Measurements from ENCODE around the gene ITGB5. TPM values are rescaled to one million over a fixed set of nuclear protein-coding genes. Genes with fewer than 3 reads are reported as not detected.

ITGB5 gene
- total RNA-seq, 6 experiments from 2014 or later = 61.3 to 125 (median 98.4) TPM

DNA sequence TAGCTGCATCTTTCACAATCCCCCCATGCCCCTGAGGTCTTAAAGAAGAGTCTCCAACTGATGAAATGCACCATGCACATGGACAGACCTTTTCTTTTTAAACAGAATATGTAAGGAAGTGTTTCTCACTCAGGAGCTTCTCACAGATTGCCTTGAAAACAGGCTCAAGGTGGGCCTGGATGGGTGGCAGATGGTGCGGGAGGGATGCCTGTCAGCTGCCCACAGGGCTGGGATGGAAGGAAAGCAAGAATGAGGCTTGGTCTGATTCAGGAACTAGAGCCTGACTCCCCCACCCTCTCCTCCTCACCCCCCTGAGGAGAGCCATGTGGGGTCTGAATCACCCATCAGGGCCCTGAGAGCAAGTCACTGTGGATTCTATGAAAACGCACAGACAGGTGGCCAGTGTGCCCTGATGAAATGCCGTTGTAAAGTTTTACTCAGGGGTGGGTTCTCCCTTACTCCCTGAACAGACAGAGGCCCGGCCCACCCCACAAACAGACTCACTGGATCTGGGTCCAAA lies 89.7 kb downstream of the ITGB5 start:
- TF ChIP-seq, protein P1, sequence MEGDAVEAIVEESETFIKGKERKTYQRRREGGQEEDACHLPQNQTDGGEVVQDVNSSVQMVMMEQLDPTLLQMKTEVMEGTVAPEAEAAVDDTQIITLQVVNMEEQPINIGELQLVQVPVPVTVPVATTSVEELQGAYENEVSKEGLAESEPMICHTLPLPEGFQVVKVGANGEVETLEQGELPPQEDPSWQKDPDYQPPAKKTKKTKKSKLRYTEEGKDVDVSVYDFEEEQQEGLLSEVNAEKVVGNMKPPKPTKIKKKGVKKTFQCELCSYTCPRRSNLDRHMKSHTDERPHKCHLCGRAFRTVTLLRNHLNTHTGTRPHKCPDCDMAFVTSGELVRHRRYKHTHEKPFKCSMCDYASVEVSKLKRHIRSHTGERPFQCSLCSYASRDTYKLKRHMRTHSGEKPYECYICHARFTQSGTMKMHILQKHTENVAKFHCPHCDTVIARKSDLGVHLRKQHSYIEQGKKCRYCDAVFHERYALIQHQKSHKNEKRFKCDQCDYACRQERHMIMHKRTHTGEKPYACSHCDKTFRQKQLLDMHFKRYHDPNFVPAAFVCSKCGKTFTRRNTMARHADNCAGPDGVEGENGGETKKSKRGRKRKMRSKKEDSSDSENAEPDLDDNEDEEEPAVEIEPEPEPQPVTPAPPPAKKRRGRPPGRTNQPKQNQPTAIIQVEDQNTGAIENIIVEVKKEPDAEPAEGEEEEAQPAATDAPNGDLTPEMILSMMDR (IDR thresholded peaks at IDR 0.05) = no peak
- no peak for TF ChIP-seq POLR2A (IDR thresholded peaks at IDR 0.05)
- peaks cover 0 to 23% (median 1%) of the 10 kb centered on the region in 4 donors for H3K36me3 ChIP-seq
- ATAC-seq (no peak), DNase-seq (no peak)
- peaks cover 0 to 23% (median 9%) of the 10 kb centered on the region in 4 donors for H3K4me1 ChIP-seq
- WGBS (ENCODE audit: insufficient coverage, low coverage, low lambda C conversion rate, missing lambda C conversion rate) = 92% methylated on average over 2 of the region's 4 CpGs
- H3K9me3 ChIP-seq = no peaks in the 10 kb centered on the region
- H3K27me3 ChIP-seq = no peaks in the 10 kb centered on the region
- intact Hi-C loops (cut with DNase I) = no loop called here
- no peak overlapping the region for H3K27ac ChIP-seq
- H3K4me3 ChIP-seq = no peak overlapping the region

GRCh38 chr3:124796477-124796876 lies 90.7 kb downstream of the ITGB5 start:
- no peak overlapping the region for H3K27ac ChIP-seq
- H3K9me3 ChIP-seq = no peaks in the 10 kb centered on the region
- TF ChIP-seq POLR2A (IDR thresholded peaks at IDR 0.05) = no peak
- TF ChIP-seq, protein P1 (IDR thresholded peaks at IDR 0.05) = no peak
- no peaks in the 10 kb centered on the region for H3K27me3 ChIP-seq
- ATAC-seq (no peak), DNase-seq (no peak)
- intact Hi-C loops (cut with DNase I) = no loop called here
- H3K36me3 ChIP-seq = peaks cover 0 to 23% (median 1%) of the 10 kb centered on the region in 4 donors
- H3K4me1 ChIP-seq = peaks cover 0 to 21% (median 9%) of the 10 kb centered on the region in 4 donors
- H3K4me3 ChIP-seq = no peak overlapping the region
- no CpG with 5 or more reads among the region's 19 CpGs for WGBS (ENCODE audit: insufficient coverage, low coverage, low lambda C conversion rate, missing lambda C conversion rate)

- intact Hi-C loops (cut with DNase I) = no loop called here
- no peaks in the 10 kb centered on the region for H3K27me3 ChIP-seq
- H3K36me3 ChIP-seq = peaks cover 0 to 23% (median 1%) of the 10 kb centered on the region in 4 donors
- H3K4me3 ChIP-seq = no peak overlapping the region
- no peaks in the 10 kb centered on the region for H3K4me1 ChIP-seq
- WGBS (ENCODE audit: insufficient coverage, low coverage, low lambda C conversion rate, missing lambda C conversion rate) = 66% methylated on average over 5 of the region's 6 CpGs
- ATAC-seq (peak in 2 of 4 donors; percentile 10 to 34), DNase-seq (no peak)
- no peak overlapping the region for H3K27ac ChIP-seq
- TF ChIP-seq, protein P1 (IDR thresholded peaks at IDR 0.05) = no peak
- no peak for TF ChIP-seq POLR2A (IDR thresholded peaks at IDR 0.05)
- H3K9me3 ChIP-seq = no peaks in the 10 kb centered on the region
These were observed 94.0 kb downstream of the ITGB5 start for GRCh38 chr3:124793054-124793739.

GRCh38 chr3:124792341-124793040 lies 94.7 kb downstream of the ITGB5 start:
- Histone ChIP-seq H3K4me1 (peaks cover 0 to under 1% (median 0%) of the 10 kb centered on the region in 4 donors), H3K9me3 (no peaks in the 10 kb centered on the region), H3K27me3 (no peaks in the 10 kb centered on the region), H3K4me3 (no peak overlapping the region), H3K36me3 (peaks cover 0 to 23% (median 1%) of the 10 kb centered on the region in 4 donors), H3K27ac (peak overlapping the region in 1 of 3 donors; percentile 11)
- intact Hi-C loops (cut with DNase I) = no loop called here
- ATAC-seq (no peak), DNase-seq (no peak)
- TF ChIP-seq, protein P1 (IDR thresholded peaks at IDR 0.05) = no peak
- no peak for TF ChIP-seq POLR2A (IDR thresholded peaks at IDR 0.05)
- 74% methylated on average over 7 of the region's 7 CpGs for WGBS (ENCODE audit: insufficient coverage, low coverage, low lambda C conversion rate, missing lambda C conversion rate)

All from right lobe of liver (tissue), 6 donors.